Transverse colon (tissue), 4 donors: ENCODE measurements around the gene RGS10.

Experiments used
- CTCF ChIP-seq, 5 experiments: fragments of 200-600 bp in 3 of 5; fragments of 450-650 bp in 2 of 5; sonication (generic) in 3 of 5; IDR thresholded peaks; 1 replicate in 2 of 5; 2 replicates in 3 of 5; pipeline ENCODE4 v1.5.1; 2016 to 2017; ENCODE audit warnings: antibody characterized with exemption in 5 of 5, inconsistent platforms in 3 of 5, mild to moderate bottlenecking in 2 of 5, moderate library complexity in 1 of 5
- EP300 ChIP-seq: sonication (generic); formaldehyde crosslinking; IDR thresholded peaks from one replicate; pipeline ENCODE4 v1.6.1; 2017; ENCODE audit warnings: antibody characterized with exemption, low read depth
- POLR2A ChIP-seq: fragments of 450-650 bp; IDR thresholded peaks from one replicate; pipeline ENCODE4 v1.6.1; 2016; ENCODE audit warnings: antibody characterized with exemption, mild to moderate bottlenecking, moderate library complexity
- POLR2AphosphoS5 ChIP-seq, 3 donors: sonication (generic); formaldehyde crosslinking; IDR thresholded peaks; one replicate each; pipeline ENCODE4 v1.6.1; 2016; ENCODE audit warnings: antibody characterized with exemption in 3 of 3

GRCh38 chr10:119526621-119527592, 15.6 kb downstream of the RGS10 start:
- TF ChIP-seq CTCF (IDR thresholded peaks at IDR 0.05) (no peak), POLR2A (no peak), POLR2AphosphoS5 (IDR thresholded peaks at IDR 0.05) (no peak), EP300 (no peak)
